HG03354 (cell line): ENCODE measurements around the gene PPM1N.
A peak's percentile ranks its signal among the peaks of the same experiment; 100 is the strongest.

ENCODE experiments used
- ATAC-seq: cut with Tn5 transposase; IDR thresholded peaks from one replicate; pipeline ENCODE4 v1.9.1; 2021; ENCODE audit warnings: mild to moderate bottlenecking; ENCODE audit not compliant: unreplicated experiment, poor library complexity, severe bottlenecking

Gene PPM1N

GRCh38 chr19:45523642-45524256 lies 25.5 kb downstream of the PPM1N start:
- peak; percentile 88 for ATAC-seq

- no peak for ATAC-seq
Observed at GRCh38 chr19:45524575-45525129, 26.4 kb downstream of the PPM1N start.

- no peak for ATAC-seq
Observed at GRCh38 chr19:45526143-45526542, 27.9 kb downstream of the PPM1N start.

GRCh38 chr19:45526971-45527370 lies 28.7 kb downstream of the PPM1N start:
- no peak for ATAC-seq

GRCh38 chr19:45527731-45528130 lies 29.5 kb downstream of the PPM1N start:
- ATAC-seq: no peak

- ATAC-seq: no peak
Observed at GRCh38 chr19:45528149-45528743, 30.0 kb downstream of the PPM1N start.

GRCh38 chr19:45528744-45529419 lies 30.6 kb downstream of the PPM1N start:
- ATAC-seq: no peak

- no peak for ATAC-seq
Observed at GRCh38 chr19:45529420-45529785, 31.2 kb downstream of the PPM1N start.

- ATAC-seq: no peak
Observed at GRCh38 chr19:45531349-45531748, 33.1 kb downstream of the PPM1N start.

GRCh38 chr19:45539459-45539858 lies 41.2 kb downstream of the PPM1N start:
- no peak for ATAC-seq

GRCh38 chr19:45542234-45542668 lies 44.0 kb downstream of the PPM1N start:
- ATAC-seq: no peak

GRCh38 chr19:45547211-45547770 lies 49.0 kb downstream of the PPM1N start:
- ATAC-seq: no peak

- no peak for ATAC-seq
Observed at GRCh38 chr19:45547965-45548609, 49.8 kb downstream of the PPM1N start.
